Activated CD8-positive, alpha-beta memory T cell treated with anti-CD3 and anti-CD28 coated beads for 1 hour (primary cell): ENCODE results near the gene C16orf96.

Experiments
- DNase-seq, 2 donors: peaks; one replicate each; pipeline ENCODE4 v3.0.0-alpha.2; 2020; ENCODE audit warnings: low read depth in 1 of 2; ENCODE audit errors: extremely low read depth in 1 of 2

The C16orf96 gene

GRCh38 chr16:4525069-4525468 is 31.1 kb upstream of the C16orf96 start:
- DNase-seq: no peak

GRCh38 chr16:4525634-4526277 is 30.4 kb upstream of the C16orf96 start:
- no peak for DNase-seq

- no peak for DNase-seq
Observed at GRCh38 chr16:4529085-4530060, 26.8 kb upstream of the C16orf96 start.

- no peak for DNase-seq
Observed at GRCh38 chr16:4531811-4532210, 24.3 kb upstream of the C16orf96 start.

GRCh38 chr16:4532238-4532637 is 23.9 kb upstream of the C16orf96 start:
- DNase-seq: no peak

GRCh38 chr16:4533490-4533889 is 22.6 kb upstream of the C16orf96 start:
- no peak for DNase-seq

GRCh38 chr16:4534151-4534790 is 21.9 kb upstream of the C16orf96 start:
- DNase-seq: no peak

- no peak for DNase-seq
Observed at GRCh38 chr16:4535627-4536108, 20.5 kb upstream of the C16orf96 start.

- DNase-seq: no peak
Observed at GRCh38 chr16:4536391-4537106, 19.6 kb upstream of the C16orf96 start.

GRCh38 chr16:4537376-4538343 is 18.5 kb upstream of the C16orf96 start:
- DNase-seq: no peak

GRCh38 chr16:4538350-4539235 is 17.5 kb upstream of the C16orf96 start, which contains the start of gene CDIP1:
CDIP1 (minus strand) TSS chr16:4538773; CDS start chr16:4514130, 24,643 bp downstream.
- DNase-seq: peak; percentile 86 to 88

- no peak for DNase-seq
Observed at GRCh38 chr16:4539716-4540284, 16.3 kb upstream of the C16orf96 start.

GRCh38 chr16:4544473-4544872 is 11.7 kb upstream of the C16orf96 start:
- DNase-seq: no peak

GRCh38 chr16:4548124-4548523 is 8.0 kb upstream of the C16orf96 start:
- DNase-seq: no peak

- DNase-seq: no peak
Observed at GRCh38 chr16:4550591-4550990, 5.5 kb upstream of the C16orf96 start.

GRCh38 chr16:4552541-4552940 is 3.6 kb upstream of the C16orf96 start:
- no peak for DNase-seq

GRCh38 chr16:4556580-4556979 is 440 bp downstream of the C16orf96 start:
- DNase-seq: no peak

GRCh38 chr16:4557973-4558372 is 1.8 kb downstream of the C16orf96 start:
- DNase-seq: no peak
